Dendritic cell treated with granulocyte-macrophage colony-stimulating factor and Interleukin-4, amounts not matched to agents 40 ng/mL and 50 ng/mL, for 4 days (primary cell): ENCODE results near the gene RBBP7.

Experiments
- H3K27ac Mint-ChIP-seq: one replicate; pipeline ENCODE4 v1.8.0; 2022; ENCODE audit warnings: mild to moderate bottlenecking, mixed read lengths
- H3K27me3 Mint-ChIP-seq: one replicate; pipeline ENCODE4 v1.8.0; 2022; ENCODE audit warnings: mild to moderate bottlenecking, mixed read lengths
- H3K36me3 Mint-ChIP-seq: one replicate; pipeline ENCODE4 v1.8.0; 2022; ENCODE audit warnings: low read depth, mixed read lengths
- H3K4me1 Mint-ChIP-seq: one replicate; pipeline ENCODE4 v1.8.0; 2022; ENCODE audit warnings: low read depth, mixed read lengths
- H3K4me3 Mint-ChIP-seq: one replicate; pipeline ENCODE4 v1.8.0; 2022; ENCODE audit warnings: mild to moderate bottlenecking, moderate library complexity, mixed read lengths
- H3K9me3 Mint-ChIP-seq: one replicate; pipeline ENCODE4 v1.8.0; 2022; ENCODE audit warnings: mixed read lengths
- intact Hi-C: fragments of 100-400 bp; cut with micrococcal nuclease; formaldehyde crosslinking; loops from one replicate; pipeline ENCODE4 v1.15.0; 2022

RBBP7 gene

GRCh38 chrX:16870095-16870861, at the start of gene RBBP7:
RBBP7 (minus strand) TSS chrX:16870362; CDS start chrX:16870053, 309 bp downstream.
- peak within 1 kb of the TSS; percentile 98 for H3K27ac Mint-ChIP-seq

GRCh38 chrX:16918979-16919378, 48.8 kb upstream of the RBBP7 start:
- H3K4me3 Mint-ChIP-seq: no peak overlapping the region
- intact Hi-C loops: no loop called here
- H3K9me3 Mint-ChIP-seq: no peaks in the 10 kb centered on the region
- H3K27me3 Mint-ChIP-seq: no peaks in the 10 kb centered on the region
- H3K36me3 Mint-ChIP-seq: no peaks in the 10 kb centered on the region
- H3K4me1 Mint-ChIP-seq: peaks cover 16% of the 10 kb centered on the region
- no peak overlapping the region for H3K27ac Mint-ChIP-seq

More at GRCh38 chrX:16870095-16870861, at the start of gene RBBP7:
- H3K9me3 Mint-ChIP-seq: no peaks in the 10 kb centered on the region
- H3K4me1 Mint-ChIP-seq: peaks cover 22% of the 10 kb centered on the region
- H3K27me3 Mint-ChIP-seq: no peaks in the 10 kb centered on the region
- intact Hi-C loops: loop anchor here (5.0 kb wide), 1 partner anchor 77 kb away; the partner anchor contains the start of gene REPS2
- H3K36me3 Mint-ChIP-seq: peaks cover 6% of the 10 kb centered on the region
- peak within 1 kb of the TSS; percentile 98 for H3K4me3 Mint-ChIP-seq

- H3K4me3 Mint-ChIP-seq: no peak overlapping the region
- intact Hi-C loops: no loop called here
- no peaks in the 10 kb centered on the region for H3K36me3 Mint-ChIP-seq
Measured at GRCh38 chrX:16917120-16917519, 47.0 kb upstream of the RBBP7 start.

GRCh38 chrX:16916561-16916960, 46.4 kb upstream of the RBBP7 start:
- H3K36me3 Mint-ChIP-seq: no peaks in the 10 kb centered on the region
- no peaks in the 10 kb centered on the region for H3K27me3 Mint-ChIP-seq
- no peak overlapping the region for H3K4me3 Mint-ChIP-seq
- H3K9me3 Mint-ChIP-seq: no peaks in the 10 kb centered on the region
- intact Hi-C loops: no loop called here
- peaks cover 24% of the 10 kb centered on the region for H3K4me1 Mint-ChIP-seq
- no peak overlapping the region for H3K27ac Mint-ChIP-seq

More at GRCh38 chrX:16917120-16917519, 47.0 kb upstream of the RBBP7 start:
- Mint-ChIP-seq H3K4me1 (peaks cover 23% of the 10 kb centered on the region), H3K27me3 (no peaks in the 10 kb centered on the region), H3K27ac (no peak overlapping the region), H3K9me3 (no peaks in the 10 kb centered on the region)

GRCh38 chrX:16914058-16914457, 43.9 kb upstream of the RBBP7 start:
- Mint-ChIP-seq H3K4me3 (no peak overlapping the region), H3K4me1 (peaks cover 33% of the 10 kb centered on the region), H3K27ac (peak overlapping the region; percentile 85), H3K36me3 (no peaks in the 10 kb centered on the region), H3K9me3 (no peaks in the 10 kb centered on the region), H3K27me3 (no peaks in the 10 kb centered on the region)
- intact Hi-C loops: no loop called here

GRCh38 chrX:16910376-16910775, 40.2 kb upstream of the RBBP7 start:
- no peak overlapping the region for H3K27ac Mint-ChIP-seq
- H3K4me1 Mint-ChIP-seq: peaks cover 28% of the 10 kb centered on the region
- H3K4me3 Mint-ChIP-seq: no peak overlapping the region
- intact Hi-C loops: no loop called here
- no peaks in the 10 kb centered on the region for H3K9me3 Mint-ChIP-seq
- no peaks in the 10 kb centered on the region for H3K36me3 Mint-ChIP-seq
- H3K27me3 Mint-ChIP-seq: no peaks in the 10 kb centered on the region

GRCh38 chrX:16903274-16904022, 33.3 kb upstream of the RBBP7 start:
- Mint-ChIP-seq H3K27ac (peak overlapping the region; percentile 79), H3K36me3 (no peaks in the 10 kb centered on the region), H3K9me3 (no peaks in the 10 kb centered on the region), H3K4me3 (peak overlapping the region; percentile 52), H3K4me1 (peaks cover 6% of the 10 kb centered on the region), H3K27me3 (no peaks in the 10 kb centered on the region)
- intact Hi-C loops: no loop called here

- peaks cover 14% of the 10 kb centered on the region for H3K4me1 Mint-ChIP-seq
- intact Hi-C loops: loop anchor here (10.0 kb wide), 1 partner anchor 47 kb away; the partner anchor contains the start of gene REPS2
- H3K4me3 Mint-ChIP-seq: no peak overlapping the region
- no peaks in the 10 kb centered on the region for H3K27me3 Mint-ChIP-seq
- H3K27ac Mint-ChIP-seq: no peak overlapping the region
- no peaks in the 10 kb centered on the region for H3K9me3 Mint-ChIP-seq
- no peaks in the 10 kb centered on the region for H3K36me3 Mint-ChIP-seq
Measured at GRCh38 chrX:16897445-16897844, 27.3 kb upstream of the RBBP7 start.

- no peaks in the 10 kb centered on the region for H3K27me3 Mint-ChIP-seq
- intact Hi-C loops: loop anchor here (1.0 to 10.0 kb wide), 2 partner anchors 9 to 52 kb away; partner anchors contain the start of gene REPS2
- H3K27ac Mint-ChIP-seq: no peak overlapping the region
- H3K9me3 Mint-ChIP-seq: no peaks in the 10 kb centered on the region
- no peaks in the 10 kb centered on the region for H3K36me3 Mint-ChIP-seq
- no peak overlapping the region for H3K4me3 Mint-ChIP-seq
- peaks cover 15% of the 10 kb centered on the region for H3K4me1 Mint-ChIP-seq
Measured at GRCh38 chrX:16892504-16893362, 22.6 kb upstream of the RBBP7 start.

- intact Hi-C loops: no loop called here
- Mint-ChIP-seq H3K36me3 (no peaks in the 10 kb centered on the region), H3K4me3 (no peak overlapping the region), H3K27me3 (no peaks in the 10 kb centered on the region), H3K4me1 (peaks cover 6% of the 10 kb centered on the region), H3K9me3 (no peaks in the 10 kb centered on the region), H3K27ac (no peak overlapping the region)
Measured at GRCh38 chrX:16885628-16886027, 15.5 kb upstream of the RBBP7 start.

- intact Hi-C loops: loop anchor here (1.0 kb wide), 2 partner anchors 9 to 163 kb away; no protein-coding TSS in a partner anchor
- Mint-ChIP-seq H3K4me1 (peaks cover 6% of the 10 kb centered on the region), H3K27ac (no peak overlapping the region), H3K9me3 (no peaks in the 10 kb centered on the region), H3K4me3 (no peak overlapping the region), H3K36me3 (no peaks in the 10 kb centered on the region), H3K27me3 (no peaks in the 10 kb centered on the region)
Measured at GRCh38 chrX:16883487-16883804, 13.3 kb upstream of the RBBP7 start.

- no peaks in the 10 kb centered on the region for H3K9me3 Mint-ChIP-seq
- no peaks in the 10 kb centered on the region for H3K36me3 Mint-ChIP-seq
Measured at GRCh38 chrX:16882702-16883486, 12.7 kb upstream of the RBBP7 start.

GRCh38 chrX:16882169-16882568, 12.0 kb upstream of the RBBP7 start:
- H3K4me1 Mint-ChIP-seq: peaks cover 6% of the 10 kb centered on the region
- peak overlapping the region; percentile 74 for H3K4me3 Mint-ChIP-seq
- no peaks in the 10 kb centered on the region for H3K9me3 Mint-ChIP-seq
- peak overlapping the region; percentile 75 for H3K27ac Mint-ChIP-seq
- intact Hi-C loops: no loop called here
- H3K36me3 Mint-ChIP-seq: no peaks in the 10 kb centered on the region
- H3K27me3 Mint-ChIP-seq: no peaks in the 10 kb centered on the region

More at GRCh38 chrX:16882702-16883486, 12.7 kb upstream of the RBBP7 start:
- no peaks in the 10 kb centered on the region for H3K27me3 Mint-ChIP-seq
- peak overlapping the region; percentile 75 for H3K27ac Mint-ChIP-seq
- intact Hi-C loops: loop anchor here (1.0 kb wide), 2 partner anchors 9 to 163 kb away; no protein-coding TSS in a partner anchor
- peaks cover 6% of the 10 kb centered on the region for H3K4me1 Mint-ChIP-seq
- peak overlapping the region; percentile 74 for H3K4me3 Mint-ChIP-seq
